Measurements from ENCODE around the gene ANKRD49.
A peak's percentile ranks its signal among the peaks of the same experiment; 100 is the strongest.

GRCh38 chr11:94543695-94544645 lies 50.2 kb downstream of the ANKRD49 start, which contains the start of gene FUT4:
- TF ChIP-seq PKNOX1 (IDR thresholded peaks at IDR 0.05) (no peak), L3MBTL2 (conservative IDR thresholded peaks at IDR 0.05) (peak; percentile 95), BHLHE40 (IDR thresholded peaks at IDR 0.05; ENCODE audit: borderline replicate concordance) (no peak), SP1 (IDR thresholded peaks at IDR 0.05) (no peak), SUZ12 (IDR thresholded peaks at IDR 0.05) (no peak), FOXA1 (IDR thresholded peaks at IDR 0.05) (no peak), HDGF (IDR thresholded peaks at IDR 0.05; ENCODE audit: borderline replicate concordance) (no peak), ARNT (IDR thresholded peaks at IDR 0.05) (no peak), FOXM1 (IDR thresholded peaks at IDR 0.05; ENCODE audit: borderline replicate concordance) (no peak), NFRKB (IDR thresholded peaks at IDR 0.05) (no peak), CTBP1 (IDR thresholded peaks at IDR 0.05; ENCODE audit: borderline replicate concordance) (no peak), TARDBP (IDR thresholded peaks at IDR 0.05) (no peak), ELF4 (IDR thresholded peaks at IDR 0.05) (peak; percentile 10; the same call in 1 of the 2 replicates)
